ENCODE measurements around the gene ATP1B3.

DNA sequence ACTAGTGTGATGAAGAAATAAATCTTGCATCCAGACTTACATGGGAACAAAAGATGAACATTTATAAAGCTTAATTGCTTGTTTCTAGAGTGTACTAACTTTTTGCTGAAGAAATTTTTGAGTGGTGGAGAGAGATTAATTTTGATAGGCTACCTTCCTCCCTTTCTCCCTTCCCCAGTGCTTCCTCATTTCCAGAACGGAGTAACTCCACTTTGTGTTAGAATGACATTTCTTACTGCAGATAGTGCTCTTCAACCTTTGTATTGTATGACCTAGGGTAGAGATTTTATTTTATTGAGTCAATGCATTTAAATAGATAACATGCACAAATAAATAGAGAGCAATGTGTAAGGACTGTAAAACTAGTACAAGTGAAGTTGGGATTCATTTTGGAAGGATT, 1.9 kb downstream of the ATP1B3 start:
- TF ChIP-seq, protein P1, sequence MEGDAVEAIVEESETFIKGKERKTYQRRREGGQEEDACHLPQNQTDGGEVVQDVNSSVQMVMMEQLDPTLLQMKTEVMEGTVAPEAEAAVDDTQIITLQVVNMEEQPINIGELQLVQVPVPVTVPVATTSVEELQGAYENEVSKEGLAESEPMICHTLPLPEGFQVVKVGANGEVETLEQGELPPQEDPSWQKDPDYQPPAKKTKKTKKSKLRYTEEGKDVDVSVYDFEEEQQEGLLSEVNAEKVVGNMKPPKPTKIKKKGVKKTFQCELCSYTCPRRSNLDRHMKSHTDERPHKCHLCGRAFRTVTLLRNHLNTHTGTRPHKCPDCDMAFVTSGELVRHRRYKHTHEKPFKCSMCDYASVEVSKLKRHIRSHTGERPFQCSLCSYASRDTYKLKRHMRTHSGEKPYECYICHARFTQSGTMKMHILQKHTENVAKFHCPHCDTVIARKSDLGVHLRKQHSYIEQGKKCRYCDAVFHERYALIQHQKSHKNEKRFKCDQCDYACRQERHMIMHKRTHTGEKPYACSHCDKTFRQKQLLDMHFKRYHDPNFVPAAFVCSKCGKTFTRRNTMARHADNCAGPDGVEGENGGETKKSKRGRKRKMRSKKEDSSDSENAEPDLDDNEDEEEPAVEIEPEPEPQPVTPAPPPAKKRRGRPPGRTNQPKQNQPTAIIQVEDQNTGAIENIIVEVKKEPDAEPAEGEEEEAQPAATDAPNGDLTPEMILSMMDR (IDR thresholded peaks at IDR 0.05; ENCODE audit: poor library complexity, severe bottlenecking): no peak
- TF ChIP-seq POLR2AphosphoS5 (IDR thresholded peaks at IDR 0.05) (no peak), EZH2 (IDR thresholded peaks at IDR 0.05; ENCODE audit: borderline replicate concordance, insufficient read depth, low read length, poor library complexity, severe bottlenecking) (no peak), EP300 (conservative IDR thresholded peaks at IDR 0.05; ENCODE audit: poor library complexity, severe bottlenecking) (no peak), TAF1 (IDR thresholded peaks at IDR 0.05; ENCODE audit: low read depth) (no peak)
- TF ChIP-seq, protein P2, sequence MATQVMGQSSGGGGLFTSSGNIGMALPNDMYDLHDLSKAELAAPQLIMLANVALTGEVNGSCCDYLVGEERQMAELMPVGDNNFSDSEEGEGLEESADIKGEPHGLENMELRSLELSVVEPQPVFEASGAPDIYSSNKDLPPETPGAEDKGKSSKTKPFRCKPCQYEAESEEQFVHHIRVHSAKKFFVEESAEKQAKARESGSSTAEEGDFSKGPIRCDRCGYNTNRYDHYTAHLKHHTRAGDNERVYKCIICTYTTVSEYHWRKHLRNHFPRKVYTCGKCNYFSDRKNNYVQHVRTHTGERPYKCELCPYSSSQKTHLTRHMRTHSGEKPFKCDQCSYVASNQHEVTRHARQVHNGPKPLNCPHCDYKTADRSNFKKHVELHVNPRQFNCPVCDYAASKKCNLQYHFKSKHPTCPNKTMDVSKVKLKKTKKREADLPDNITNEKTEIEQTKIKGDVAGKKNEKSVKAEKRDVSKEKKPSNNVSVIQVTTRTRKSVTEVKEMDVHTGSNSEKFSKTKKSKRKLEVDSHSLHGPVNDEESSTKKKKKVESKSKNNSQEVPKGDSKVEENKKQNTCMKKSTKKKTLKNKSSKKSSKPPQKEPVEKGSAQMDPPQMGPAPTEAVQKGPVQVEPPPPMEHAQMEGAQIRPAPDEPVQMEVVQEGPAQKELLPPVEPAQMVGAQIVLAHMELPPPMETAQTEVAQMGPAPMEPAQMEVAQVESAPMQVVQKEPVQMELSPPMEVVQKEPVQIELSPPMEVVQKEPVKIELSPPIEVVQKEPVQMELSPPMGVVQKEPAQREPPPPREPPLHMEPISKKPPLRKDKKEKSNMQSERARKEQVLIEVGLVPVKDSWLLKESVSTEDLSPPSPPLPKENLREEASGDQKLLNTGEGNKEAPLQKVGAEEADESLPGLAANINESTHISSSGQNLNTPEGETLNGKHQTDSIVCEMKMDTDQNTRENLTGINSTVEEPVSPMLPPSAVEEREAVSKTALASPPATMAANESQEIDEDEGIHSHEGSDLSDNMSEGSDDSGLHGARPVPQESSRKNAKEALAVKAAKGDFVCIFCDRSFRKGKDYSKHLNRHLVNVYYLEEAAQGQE (IDR thresholded peaks at IDR 0.05; ENCODE audit: borderline replicate concordance): no peak

Data from neural cell (in vitro differentiated cells).